GM21529 (cell line): ENCODE measurements around the gene TICAM2.
"Not testable (repeated sequence)": the region's sequence is repeated elsewhere in the genome, so short reads cannot be mapped to it uniquely, and the experiment has no call there.

Experiments used
- ATAC-seq: cut with Tn5 transposase; IDR thresholded peaks from one replicate; pipeline ENCODE4 v1.9.1; 2021; ENCODE audit not compliant: unreplicated experiment

TICAM2 gene, protein sequence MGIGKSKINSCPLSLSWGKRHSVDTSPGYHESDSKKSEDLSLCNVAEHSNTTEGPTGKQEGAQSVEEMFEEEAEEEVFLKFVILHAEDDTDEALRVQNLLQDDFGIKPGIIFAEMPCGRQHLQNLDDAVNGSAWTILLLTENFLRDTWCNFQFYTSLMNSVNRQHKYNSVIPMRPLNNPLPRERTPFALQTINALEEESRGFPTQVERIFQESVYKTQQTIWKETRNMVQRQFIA

DNA sequence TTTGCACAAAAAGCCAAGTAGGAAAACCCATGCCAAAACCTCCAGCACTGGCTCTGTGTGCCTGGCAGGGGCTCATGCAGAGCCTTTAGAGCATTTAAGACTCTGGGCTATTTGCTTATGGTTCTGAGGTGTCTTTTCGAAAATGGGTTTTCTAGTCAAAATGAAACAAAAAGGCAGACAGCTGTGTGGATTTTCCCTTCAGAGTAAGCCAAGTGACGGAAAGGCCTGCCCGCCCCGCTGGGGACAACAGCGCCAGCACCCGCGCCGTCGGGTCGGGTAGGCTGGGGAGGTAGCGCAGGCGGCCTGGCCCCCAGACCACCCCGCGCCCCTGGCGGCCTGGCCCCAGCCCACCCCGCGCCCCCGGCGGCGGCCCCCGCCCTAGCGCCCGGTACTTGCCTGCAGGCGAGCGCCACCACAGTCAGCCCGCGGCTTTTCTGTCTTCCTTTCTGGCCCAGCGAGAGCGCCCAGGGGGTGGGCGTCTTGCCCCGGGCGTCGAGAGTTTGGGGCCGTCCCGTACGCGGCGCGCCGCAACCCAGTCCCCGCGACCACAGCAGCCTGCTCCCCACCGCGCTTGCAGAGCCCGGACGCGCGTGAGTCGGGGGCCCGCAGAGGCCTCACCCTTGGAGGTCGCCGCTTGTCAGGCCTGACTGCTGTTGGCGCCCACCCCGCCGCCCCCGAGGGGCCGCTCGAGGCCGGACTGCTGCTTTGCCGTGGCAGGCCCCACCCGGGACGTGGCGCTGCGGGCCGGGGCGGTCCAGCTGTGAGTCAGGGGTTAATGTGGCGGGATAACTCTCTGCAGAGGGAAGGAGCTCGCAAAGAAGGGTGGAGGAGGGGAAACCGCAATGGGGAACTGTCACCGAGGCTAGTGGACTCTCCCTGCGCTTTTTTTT is at the start of gene TICAM2:
Gene TICAM2 (minus strand): TSS at position 779 of the 890 bp plus-strand sequence. CDS start 21,223 bp downstream, outside the sequence.
- ATAC-seq = peak; percentile 75

DNA sequence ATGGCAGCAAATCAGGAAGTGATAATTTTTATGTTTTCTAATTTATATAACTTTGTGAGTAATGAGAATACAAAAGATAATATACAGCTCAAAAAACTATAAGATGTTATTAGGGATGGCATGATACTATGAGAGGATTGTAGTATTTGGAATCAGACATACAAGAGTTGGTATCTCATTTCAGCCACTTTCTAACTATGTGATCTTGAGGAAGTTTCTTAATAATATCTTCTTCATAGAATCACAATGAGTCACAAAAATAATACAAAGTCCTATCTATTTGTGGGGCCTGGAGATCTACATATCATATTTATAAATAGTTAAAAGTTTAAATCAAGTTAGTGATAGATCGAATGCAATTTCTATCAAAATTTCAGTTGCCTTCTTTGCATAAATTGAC is 47.3 kb upstream of the TICAM2 start:
- ATAC-seq = no peak

DNA sequence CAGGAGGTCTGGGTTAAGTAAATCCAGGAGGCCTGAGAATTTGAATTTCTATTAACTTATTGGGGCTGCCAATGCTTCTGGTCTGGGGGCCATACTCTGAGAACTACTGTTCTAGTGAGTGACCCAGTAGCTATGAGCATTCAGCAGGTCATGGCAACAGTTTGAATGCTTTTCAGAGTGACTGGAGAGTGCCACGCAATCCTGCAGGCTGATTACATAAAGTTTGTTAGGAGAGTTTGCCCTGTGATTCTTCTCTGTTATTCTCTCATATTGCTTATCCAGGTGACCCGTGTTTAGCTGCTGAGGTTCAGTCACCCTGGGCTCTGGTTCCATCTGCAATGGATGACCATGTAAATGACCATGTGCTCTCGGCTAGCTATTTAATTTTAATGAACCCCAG is 45.8 kb upstream of the TICAM2 start:
- ATAC-seq = no peak

DNA sequence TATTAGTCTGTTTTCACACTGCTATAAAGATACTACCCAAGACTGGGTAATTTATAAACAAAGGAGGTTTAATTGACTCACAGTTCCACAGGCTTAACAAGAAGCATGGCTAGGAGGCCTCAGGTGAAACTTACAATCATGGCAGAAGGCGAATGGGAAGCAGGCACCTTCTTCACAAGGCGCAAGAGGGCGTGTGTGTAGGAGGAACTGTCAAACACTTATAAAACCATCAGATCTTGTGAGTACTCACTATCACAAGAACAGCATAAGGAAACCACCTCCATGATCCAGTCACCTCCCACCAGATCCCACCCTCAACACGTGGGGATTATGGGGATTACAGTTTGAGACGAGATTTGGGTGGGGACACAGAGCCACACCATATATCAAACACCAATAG is 43.1 kb upstream of the TICAM2 start:
- ATAC-seq = not testable (repeated sequence)

DNA sequence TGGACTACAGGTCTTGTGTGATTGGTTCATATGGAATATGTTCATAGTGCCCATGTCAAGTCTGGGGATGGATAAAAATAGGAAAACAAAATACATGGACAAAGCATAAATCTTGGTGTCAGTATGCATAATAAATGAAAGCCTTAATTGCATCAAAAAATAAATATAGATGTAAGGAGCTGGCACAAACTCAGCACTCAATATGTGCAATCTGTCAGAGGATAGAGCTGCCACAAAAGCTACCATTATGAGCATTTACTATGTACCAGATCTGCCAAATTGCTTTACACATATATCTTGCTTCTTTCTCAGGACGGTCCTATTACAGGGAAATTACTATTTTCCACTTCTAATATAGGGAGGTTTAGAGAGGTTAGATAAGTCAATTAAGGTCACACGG is 41.8 kb upstream of the TICAM2 start:
- ATAC-seq = no peak

DNA sequence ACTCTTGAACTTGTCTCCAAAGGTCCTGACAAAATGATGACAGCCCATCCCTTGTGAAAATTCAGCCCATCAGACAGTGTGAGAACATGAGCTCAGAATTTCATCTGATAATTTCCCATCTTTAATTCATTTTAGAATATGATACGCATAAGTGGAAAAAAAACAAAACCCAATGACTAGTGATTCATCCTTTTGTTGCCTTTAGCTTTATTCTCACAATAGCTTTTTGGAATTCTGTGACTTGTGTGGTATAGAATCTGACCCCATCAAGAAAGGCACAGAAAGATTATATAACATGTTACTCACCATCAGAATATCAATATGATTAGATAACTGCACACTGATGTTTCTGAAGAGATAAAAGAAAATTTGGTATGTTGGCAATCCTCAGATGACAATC is 39.7 kb upstream of the TICAM2 start:
- ATAC-seq = no peak

DNA sequence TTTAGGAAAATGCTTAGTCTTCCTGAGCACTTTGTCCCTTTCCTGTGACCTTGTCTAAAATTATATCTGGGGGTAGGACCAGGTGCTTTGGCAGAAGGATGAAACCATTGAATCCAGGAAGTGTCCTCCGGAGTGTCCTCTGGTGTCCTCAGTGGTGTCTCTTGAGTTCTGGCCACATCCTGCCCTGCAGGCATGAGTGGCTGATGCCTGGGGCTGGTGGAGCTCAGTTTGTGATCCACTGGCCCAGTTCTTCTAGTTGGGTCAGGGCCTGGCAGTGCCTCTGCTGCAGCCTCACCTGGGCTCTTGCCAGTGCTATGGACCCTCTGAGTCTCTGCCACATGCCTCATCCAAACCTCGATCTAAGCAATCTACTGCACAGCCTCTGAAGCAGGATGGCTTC is 38.0 kb upstream of the TICAM2 start:
- no peak for ATAC-seq

DNA sequence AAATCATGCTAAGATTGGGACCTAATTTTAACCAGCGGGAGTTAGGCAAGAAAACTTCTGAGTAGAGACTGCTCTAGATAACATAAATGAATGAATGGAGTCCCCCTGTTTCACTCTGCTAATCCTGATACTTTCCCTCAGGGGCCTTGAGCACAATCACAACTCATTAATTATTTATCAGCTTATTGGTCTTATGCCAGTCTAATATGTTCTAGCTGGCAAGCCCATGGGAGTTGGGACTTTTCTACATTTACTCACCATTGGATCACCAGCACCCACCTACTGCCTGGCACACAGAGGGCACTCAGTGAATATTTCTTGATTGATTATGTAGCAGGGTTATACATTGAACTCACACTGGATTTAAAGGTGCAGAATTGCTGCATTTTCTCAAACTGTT is 37.1 kb upstream of the TICAM2 start:
- no peak for ATAC-seq

DNA sequence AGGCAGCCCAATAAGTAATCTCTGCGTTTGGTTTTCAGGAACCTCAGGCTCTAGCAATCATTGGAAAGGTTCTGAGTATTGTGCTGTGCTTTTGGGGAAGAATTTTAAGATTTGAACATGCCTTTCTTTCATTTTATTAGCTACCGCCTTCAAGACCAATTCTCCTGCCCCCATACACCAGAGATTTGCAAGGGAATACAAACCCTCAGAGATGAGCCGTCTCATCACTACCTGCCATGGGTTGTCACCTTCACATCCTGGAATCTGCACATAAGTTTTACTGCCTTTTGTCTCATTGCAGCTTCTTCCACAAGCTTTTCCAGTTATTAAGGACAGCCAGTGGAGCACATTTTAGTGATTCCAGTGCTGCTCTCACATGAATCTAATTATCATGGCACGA is 35.2 kb upstream of the TICAM2 start:
- ATAC-seq = no peak

DNA sequence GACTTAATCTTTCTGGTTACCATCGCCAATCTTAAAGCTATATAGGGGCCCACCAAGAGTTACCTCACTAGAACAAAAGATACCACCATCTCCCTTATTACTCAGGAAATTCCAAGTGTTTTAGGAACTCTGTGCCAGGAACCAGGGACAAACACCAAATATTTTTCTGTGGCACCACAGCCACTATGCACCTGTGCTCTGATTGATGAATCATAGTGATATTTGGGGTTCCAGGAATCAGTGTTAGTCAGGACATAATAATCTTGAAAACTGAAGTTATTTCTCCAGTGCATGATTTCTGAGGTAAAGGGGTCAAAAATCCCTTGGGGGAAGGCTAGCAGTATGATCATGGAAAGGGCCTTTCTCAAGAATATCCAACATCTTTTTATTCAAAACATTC is 33.7 kb upstream of the TICAM2 start:
- no peak for ATAC-seq

DNA sequence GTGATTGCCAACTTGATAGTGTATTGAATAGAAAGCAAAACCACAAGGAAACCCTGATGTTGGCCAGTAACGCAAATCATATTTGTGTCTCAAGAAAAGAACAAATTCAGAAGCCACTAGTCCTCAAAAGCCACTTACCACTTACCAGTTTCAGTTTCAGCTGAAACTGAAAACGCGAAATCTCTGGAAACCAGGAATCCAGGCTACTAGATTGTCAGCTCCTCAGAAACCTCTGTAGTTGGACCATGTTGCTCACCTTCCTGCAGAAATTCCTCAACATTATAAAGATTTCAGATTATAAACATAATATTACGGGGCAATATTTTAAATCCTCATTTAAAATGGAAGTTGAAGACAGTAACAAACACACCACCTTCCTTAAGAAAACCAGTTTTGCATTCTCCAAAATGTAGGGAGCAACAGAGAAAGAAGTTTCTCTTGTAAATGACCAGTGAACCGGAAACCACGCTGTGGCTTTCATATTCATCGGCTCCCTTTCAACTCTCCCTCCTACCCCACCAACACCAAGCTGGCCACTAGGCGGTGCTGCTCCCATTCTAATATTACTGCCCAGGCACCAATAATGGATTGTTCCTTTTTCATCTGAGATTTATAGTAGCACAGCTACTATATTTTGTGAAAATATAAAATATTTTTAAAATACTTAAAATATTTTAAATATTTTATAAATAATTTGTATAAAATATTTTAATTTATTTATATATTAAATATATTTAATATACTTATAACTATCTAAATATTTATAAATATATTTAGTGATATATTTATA is 32.3 kb upstream of the TICAM2 start:
- peak; percentile 59 for ATAC-seq

DNA sequence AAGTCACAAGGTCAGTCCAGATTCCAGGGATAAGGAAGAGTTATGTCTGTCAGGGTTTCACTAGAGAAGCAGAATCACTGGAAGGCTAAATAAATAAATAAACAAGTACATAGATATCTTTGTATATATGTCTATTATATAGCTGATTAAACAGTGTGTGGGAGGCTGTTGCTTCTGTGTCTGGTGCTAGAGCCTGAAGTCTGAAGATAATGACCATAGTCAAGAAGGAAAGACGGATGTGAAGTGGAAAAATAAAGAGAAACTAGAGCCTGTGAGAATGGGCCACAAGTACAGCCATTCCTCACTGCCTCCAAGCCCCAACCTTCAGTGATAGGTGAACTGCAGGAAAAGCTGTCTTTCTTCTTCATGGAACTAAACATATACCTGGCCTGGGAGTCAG is 27.6 kb upstream of the TICAM2 start:
- no peak for ATAC-seq

DNA sequence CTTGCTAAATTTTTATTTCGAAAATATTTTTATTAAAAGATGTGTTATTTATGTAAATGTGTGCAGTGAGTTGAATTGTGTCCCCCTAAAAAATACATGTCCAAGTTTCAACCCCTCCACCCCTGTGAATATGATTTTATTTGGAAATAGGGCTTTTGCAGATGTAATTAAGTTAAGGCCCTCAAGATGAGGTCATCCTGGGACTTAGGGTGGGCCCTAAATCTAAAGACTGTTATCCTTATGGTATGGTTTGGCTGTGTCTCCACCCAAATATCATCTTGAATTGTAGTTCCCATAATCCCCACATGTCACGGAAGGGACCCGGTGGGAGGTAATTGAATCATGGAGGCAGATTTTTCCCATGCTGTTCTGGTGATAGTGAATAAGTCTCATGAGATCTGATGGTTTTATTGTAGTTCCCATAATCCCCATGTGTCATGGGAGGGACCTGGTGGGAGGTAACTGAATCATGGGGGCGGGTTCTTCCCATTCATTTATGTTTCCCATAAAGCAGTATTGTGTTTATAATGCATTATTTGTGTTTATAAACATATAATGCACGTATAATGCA is 25.1 kb upstream of the TICAM2 start:
- no peak for ATAC-seq

DNA sequence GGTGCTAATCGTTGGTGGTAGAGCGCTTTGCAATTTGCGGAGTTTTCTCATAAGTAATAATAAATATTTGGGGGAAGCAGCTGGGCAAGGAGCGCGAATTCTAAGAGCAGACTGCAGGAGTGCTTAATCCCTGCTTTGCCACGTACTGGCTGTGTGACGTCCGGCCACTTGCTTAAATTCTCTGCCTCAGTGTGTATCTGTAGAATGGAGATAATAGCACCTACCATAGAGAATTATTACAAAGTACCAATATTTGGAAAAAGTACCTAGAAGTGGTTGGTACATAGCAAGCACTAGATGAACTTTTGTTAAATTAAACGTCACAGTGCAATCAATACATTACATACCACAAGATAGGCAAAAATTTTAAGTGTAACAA is 24.2 kb upstream of the TICAM2 start:
- ATAC-seq = peak; percentile 32

DNA sequence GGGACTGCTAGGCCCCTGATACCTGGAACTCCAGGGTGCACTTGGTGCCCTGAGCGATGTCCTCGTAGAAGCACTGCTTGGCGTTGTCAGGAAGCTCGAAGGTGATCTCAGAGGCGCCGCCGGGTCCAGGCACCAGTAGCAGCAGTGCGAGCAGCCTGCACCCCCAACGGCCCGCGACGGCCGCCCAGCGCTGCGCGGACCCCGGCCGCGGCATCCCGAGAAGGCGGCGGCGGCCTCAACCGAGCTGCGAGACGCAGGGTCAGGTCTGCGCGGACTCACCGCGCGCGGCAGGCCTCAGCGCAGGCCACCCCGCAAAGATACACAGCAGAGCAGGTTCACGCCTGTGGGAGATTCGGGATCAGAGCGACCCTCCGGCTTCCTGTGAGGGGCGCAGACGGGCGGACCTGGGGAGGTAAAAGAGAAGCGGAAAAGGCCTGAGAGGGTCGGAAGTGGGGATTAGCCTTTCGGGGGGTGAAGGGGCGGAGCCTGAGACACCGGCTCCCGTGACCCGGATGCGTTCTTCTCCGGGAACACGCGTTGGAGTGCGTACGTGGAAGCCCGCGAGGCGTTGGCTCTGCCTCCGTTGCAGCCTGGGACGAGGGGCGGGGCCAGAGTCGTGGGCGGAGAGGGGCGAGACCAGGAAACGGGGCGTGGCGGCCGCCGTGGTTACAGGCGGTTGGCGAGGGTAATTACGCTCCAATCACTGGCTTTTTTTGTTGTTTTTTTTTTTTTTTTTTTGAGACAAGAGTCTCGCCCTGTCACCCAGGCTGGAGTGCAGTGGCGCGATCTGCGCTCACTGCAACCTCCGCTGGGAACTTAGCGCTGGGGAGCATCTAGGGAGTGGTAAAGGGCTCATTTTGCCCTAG is 23.5 kb upstream of the TICAM2 start, which contains the start of gene TMED7:
Gene TMED7 (minus strand): TSS at position 458 of the 866 bp plus-strand sequence. CDS start 244 bp downstream, at position 214.
- ATAC-seq = peak; percentile 90

DNA sequence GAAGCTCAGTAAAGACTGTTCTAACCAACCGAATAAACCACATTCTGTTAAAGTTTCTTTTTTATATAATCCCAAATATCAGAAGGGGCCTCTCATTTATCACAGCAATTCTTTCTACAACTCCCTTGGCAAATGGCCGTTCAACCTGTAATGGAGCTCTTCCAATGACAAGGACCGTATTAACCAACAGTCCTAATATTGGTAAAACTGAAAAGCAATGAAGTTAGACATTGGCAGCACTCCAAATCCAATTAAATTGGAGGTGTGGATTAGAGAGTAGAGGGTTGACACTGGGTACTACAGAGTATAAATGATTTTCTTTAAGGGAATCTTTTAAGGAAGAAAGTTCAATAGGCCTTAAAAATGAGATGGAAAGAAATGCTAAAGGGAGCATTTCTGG is 22.7 kb upstream of the TICAM2 start:
- no peak for ATAC-seq

DNA sequence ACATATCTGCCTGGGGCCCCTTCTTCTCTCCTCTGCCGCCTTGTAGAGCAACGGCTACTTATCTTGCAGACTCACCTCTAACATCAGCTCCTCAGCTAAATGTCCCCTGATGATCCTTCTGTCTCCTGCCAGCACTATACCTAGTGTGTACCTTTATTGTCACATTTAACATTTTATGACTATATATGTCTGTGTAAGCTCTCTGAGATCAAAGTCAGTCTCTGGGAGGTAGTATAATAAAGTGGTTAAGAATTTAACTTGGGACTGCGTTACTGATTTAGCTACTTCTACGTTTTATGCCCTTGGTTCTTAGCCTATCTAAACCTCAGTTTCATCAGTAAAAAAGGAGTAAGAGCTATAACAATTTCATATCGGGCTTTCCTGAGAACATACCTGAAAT is 21.4 kb upstream of the TICAM2 start:
- no peak for ATAC-seq

DNA sequence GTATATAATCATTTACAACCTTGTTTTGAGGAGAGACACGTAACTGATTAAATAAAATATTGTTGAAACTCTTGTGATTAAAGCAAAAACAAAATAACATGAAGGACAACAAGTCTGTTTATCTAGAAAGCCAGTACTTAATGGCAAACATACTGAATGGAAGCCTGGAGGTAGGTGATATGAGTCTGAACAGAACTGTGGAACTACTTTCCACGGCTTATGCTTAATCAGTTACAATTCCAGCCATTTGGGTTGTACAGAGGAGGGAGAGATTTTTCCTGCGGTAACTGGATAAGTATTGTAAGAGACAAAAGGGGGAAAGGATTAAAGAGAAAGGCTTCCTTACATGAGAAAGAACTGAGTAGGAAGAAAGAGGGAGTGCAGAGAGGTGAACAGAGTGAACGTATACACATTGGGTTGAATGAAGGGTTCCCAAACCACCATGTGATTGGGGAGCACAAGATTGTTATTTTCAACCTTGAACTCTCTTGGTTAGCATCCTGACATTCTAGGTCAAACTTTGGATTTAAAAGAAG is 19.2 kb upstream of the TICAM2 start:
- no peak for ATAC-seq

DNA sequence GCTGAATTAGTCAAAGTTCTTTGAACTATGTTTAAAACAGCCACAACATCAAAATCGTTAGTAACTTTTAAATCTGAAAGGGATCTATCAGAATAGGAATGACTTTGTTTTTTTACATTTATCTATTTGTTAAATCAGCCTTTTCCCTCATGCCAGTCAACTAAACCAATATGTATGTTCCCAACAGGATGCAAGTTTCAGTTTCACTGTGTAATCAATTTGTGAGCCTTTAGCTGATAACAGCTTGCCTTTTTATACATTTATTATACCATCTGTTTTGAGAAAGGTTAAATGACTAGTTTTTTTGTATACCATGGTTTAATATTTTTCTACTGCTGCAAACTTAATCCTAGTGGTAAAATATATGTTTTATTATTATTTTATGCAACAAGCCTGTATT is 14.6 kb upstream of the TICAM2 start:
- ATAC-seq = no peak

DNA sequence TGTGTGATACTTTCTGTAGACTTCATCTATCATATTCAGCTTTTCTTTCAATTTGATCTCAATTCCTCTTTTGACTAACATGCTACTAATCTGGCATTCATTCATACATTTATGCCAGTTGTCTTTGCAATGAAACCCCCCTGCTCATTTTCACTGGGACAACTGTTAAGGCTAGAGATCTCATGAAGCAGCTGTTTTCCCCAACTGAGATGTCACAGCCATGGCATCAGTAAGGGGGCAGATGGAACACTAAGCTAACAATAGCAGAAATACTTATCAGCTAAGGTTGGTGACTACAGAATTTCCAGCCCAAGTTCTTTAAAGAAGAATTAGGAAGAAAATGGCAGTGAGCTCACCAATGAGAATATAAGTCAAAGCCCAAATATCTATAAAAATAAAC is 14.2 kb upstream of the TICAM2 start:
- ATAC-seq = no peak
